ENCODE results near the gene TMEM132A. TPM values are rescaled to one million over a fixed set of nuclear protein-coding genes. Genes with fewer than 3 reads are reported as not detected.

Gene TMEM132A
- total and polyA plus RNA-seq, 4 donors = 0.60 to 1.6 (median 1.1) TPM

DNA sequence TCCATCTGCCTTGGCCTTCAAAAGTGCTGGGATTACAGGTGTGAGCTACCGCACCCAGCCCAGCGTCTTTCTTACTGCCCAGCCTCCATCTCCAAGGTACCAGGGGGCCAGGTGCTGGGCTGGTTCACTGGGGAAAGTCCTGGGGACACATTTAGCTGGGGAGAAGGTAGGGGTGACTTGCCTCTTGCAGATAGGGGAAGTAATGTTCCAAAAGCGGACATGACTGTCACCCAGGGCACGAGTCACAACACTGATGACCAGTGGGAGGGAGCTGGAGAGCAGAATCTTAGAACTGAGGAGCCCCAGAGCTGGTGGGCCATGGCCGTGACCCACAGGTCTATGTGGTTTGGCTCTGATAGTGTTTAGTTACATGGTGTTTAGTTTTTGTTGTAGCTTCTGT, 30.2 kb downstream of the TMEM132A start:
- H3K9ac ChIP-seq (ENCODE audit: low read depth in 1 of 2, low read length in 2 of 2) = no peak overlapping the region
- H3K4me1 ChIP-seq (ENCODE audit: control insufficient read depth in 4 of 4, insufficient read depth in 4 of 4, low read length in 3 of 4) = peaks cover 5 to 23% (median 14%) of the 10 kb centered on the region in 4 donors
- 82% methylated on average over 5 of the region's 5 CpGs for WGBS
- no peaks in the 10 kb centered on the region for H3K36me3 ChIP-seq (ENCODE audit: control insufficient read depth in 4 of 4, insufficient read depth in 3 of 4, low read depth in 1 of 4, low read length in 3 of 4)
- H3K27me3 ChIP-seq (ENCODE audit: control insufficient read depth in 4 of 4, insufficient read depth in 4 of 4, low read length in 3 of 4) = no peaks in the 10 kb centered on the region
- no peaks in the 10 kb centered on the region for H3K9me3 ChIP-seq (ENCODE audit: control insufficient read depth in 4 of 4, low read length in 3 of 4)
- DNase-seq (ENCODE audit: low spot score) = no peak
- TF ChIP-seq, protein P1, sequence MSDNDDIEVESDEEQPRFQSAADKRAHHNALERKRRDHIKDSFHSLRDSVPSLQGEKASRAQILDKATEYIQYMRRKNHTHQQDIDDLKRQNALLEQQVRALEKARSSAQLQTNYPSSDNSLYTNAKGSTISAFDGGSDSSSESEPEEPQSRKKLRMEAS (IDR thresholded peaks at IDR 0.05) = no peak
- TF ChIP-seq YY1 (IDR thresholded peaks at IDR 0.05) (no peak), SP1 (IDR thresholded peaks at IDR 0.05) (no peak), HNF4G (IDR thresholded peaks at IDR 0.05) (no peak), JUND (IDR thresholded peaks at IDR 0.05) (no peak), NR2F2 (IDR thresholded peaks at IDR 0.05) (no peak), RXRA (IDR thresholded peaks at IDR 0.05) (no peak), GABPA (IDR thresholded peaks at IDR 0.05 in 1 of 2, conservative IDR thresholded peaks at IDR 0.05 in 1 of 2) (no peak), TAF1 (conservative IDR thresholded peaks at IDR 0.05) (no peak), FOXA2 (IDR thresholded peaks at IDR 0.05) (no peak), RAD21 (IDR thresholded peaks at IDR 0.05) (no peak), HNF4A (conservative IDR thresholded peaks at IDR 0.05) (no peak), EGR1 (IDR thresholded peaks at IDR 0.05; ENCODE audit: low read depth in 2 of 2) (no peak)
- TF ChIP-seq, protein P2, sequence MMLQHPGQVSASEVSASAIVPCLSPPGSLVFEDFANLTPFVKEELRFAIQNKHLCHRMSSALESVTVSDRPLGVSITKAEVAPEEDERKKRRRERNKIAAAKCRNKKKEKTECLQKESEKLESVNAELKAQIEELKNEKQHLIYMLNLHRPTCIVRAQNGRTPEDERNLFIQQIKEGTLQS (IDR thresholded peaks at IDR 0.05) = no peak
- TF ChIP-seq, protein P3, sequence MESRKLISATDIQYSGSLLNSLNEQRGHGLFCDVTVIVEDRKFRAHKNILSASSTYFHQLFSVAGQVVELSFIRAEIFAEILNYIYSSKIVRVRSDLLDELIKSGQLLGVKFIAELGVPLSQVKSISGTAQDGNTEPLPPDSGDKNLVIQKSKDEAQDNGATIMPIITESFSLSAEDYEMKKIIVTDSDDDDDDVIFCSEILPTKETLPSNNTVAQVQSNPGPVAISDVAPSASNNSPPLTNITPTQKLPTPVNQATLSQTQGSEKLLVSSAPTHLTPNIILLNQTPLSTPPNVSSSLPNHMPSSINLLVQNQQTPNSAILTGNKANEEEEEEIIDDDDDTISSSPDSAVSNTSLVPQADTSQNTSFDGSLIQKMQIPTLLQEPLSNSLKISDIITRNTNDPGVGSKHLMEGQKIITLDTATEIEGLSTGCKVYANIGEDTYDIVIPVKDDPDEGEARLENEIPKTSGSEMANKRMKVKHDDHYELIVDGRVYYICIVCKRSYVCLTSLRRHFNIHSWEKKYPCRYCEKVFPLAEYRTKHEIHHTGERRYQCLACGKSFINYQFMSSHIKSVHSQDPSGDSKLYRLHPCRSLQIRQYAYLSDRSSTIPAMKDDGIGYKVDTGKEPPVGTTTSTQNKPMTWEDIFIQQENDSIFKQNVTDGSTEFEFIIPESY (IDR thresholded peaks at IDR 0.05) = no peak
- TF ChIP-seq, protein P4, sequence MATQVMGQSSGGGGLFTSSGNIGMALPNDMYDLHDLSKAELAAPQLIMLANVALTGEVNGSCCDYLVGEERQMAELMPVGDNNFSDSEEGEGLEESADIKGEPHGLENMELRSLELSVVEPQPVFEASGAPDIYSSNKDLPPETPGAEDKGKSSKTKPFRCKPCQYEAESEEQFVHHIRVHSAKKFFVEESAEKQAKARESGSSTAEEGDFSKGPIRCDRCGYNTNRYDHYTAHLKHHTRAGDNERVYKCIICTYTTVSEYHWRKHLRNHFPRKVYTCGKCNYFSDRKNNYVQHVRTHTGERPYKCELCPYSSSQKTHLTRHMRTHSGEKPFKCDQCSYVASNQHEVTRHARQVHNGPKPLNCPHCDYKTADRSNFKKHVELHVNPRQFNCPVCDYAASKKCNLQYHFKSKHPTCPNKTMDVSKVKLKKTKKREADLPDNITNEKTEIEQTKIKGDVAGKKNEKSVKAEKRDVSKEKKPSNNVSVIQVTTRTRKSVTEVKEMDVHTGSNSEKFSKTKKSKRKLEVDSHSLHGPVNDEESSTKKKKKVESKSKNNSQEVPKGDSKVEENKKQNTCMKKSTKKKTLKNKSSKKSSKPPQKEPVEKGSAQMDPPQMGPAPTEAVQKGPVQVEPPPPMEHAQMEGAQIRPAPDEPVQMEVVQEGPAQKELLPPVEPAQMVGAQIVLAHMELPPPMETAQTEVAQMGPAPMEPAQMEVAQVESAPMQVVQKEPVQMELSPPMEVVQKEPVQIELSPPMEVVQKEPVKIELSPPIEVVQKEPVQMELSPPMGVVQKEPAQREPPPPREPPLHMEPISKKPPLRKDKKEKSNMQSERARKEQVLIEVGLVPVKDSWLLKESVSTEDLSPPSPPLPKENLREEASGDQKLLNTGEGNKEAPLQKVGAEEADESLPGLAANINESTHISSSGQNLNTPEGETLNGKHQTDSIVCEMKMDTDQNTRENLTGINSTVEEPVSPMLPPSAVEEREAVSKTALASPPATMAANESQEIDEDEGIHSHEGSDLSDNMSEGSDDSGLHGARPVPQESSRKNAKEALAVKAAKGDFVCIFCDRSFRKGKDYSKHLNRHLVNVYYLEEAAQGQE (IDR thresholded peaks at IDR 0.05) = no peak
- H3K27ac ChIP-seq (ENCODE audit: low read depth in 1 of 2, low read length in 2 of 2) = no peak overlapping the region
- H3K4me3 ChIP-seq (ENCODE audit: low read depth in 1 of 3, low read length in 3 of 3) = no peak overlapping the region

DNA sequence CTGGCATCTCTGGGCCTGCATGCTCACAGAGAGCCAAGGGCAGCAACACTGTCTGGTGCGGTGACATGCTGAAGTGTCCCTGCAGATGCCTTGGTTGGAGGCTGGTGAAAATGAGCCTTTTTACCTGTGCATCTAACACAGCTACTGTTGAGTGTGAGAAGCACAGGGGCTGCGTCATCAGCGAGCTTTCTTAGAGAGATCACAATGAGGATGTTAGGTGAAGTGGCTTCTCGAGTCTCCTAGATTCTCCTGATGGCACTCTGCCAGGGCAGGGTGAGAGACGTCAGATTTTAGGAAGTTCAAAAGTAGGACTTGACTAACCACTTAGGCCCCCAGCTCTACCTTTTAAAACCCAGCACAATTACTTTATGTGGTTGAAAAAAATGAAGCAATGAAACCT, 31.3 kb downstream of the TMEM132A start:
- Histone ChIP-seq H3K9me3 (ENCODE audit: control insufficient read depth in 4 of 4, low read length in 3 of 4) (no peaks in the 10 kb centered on the region), H3K4me3 (ENCODE audit: low read depth in 1 of 3, low read length in 3 of 3) (no peak overlapping the region), H3K9ac (ENCODE audit: low read depth in 1 of 2, low read length in 2 of 2) (no peak overlapping the region), H3K4me1 (ENCODE audit: control insufficient read depth in 4 of 4, insufficient read depth in 4 of 4, low read length in 3 of 4) (peaks cover 5 to 18% (median 13%) of the 10 kb centered on the region in 4 donors), H3K27me3 (ENCODE audit: control insufficient read depth in 4 of 4, insufficient read depth in 4 of 4, low read length in 3 of 4) (no peaks in the 10 kb centered on the region), H3K27ac (ENCODE audit: low read depth in 1 of 2, low read length in 2 of 2) (no peak overlapping the region), H3K36me3 (ENCODE audit: control insufficient read depth in 4 of 4, insufficient read depth in 3 of 4, low read depth in 1 of 4, low read length in 3 of 4) (no peaks in the 10 kb centered on the region)
- 55% methylated on average over 5 of the region's 5 CpGs for WGBS
- TF ChIP-seq, protein P1 (IDR thresholded peaks at IDR 0.05) = no peak
- TF ChIP-seq JUND (IDR thresholded peaks at IDR 0.05) = no peak
- TF ChIP-seq, protein P2 (IDR thresholded peaks at IDR 0.05) = no peak
- TF ChIP-seq YY1 (IDR thresholded peaks at IDR 0.05) = no peak
- no peak for DNase-seq (ENCODE audit: low spot score)
